ENCODE data around the gene NEK9.
A peak's percentile ranks its signal among the peaks of the same experiment; 100 is the strongest.

NEK9 gene

DNA sequence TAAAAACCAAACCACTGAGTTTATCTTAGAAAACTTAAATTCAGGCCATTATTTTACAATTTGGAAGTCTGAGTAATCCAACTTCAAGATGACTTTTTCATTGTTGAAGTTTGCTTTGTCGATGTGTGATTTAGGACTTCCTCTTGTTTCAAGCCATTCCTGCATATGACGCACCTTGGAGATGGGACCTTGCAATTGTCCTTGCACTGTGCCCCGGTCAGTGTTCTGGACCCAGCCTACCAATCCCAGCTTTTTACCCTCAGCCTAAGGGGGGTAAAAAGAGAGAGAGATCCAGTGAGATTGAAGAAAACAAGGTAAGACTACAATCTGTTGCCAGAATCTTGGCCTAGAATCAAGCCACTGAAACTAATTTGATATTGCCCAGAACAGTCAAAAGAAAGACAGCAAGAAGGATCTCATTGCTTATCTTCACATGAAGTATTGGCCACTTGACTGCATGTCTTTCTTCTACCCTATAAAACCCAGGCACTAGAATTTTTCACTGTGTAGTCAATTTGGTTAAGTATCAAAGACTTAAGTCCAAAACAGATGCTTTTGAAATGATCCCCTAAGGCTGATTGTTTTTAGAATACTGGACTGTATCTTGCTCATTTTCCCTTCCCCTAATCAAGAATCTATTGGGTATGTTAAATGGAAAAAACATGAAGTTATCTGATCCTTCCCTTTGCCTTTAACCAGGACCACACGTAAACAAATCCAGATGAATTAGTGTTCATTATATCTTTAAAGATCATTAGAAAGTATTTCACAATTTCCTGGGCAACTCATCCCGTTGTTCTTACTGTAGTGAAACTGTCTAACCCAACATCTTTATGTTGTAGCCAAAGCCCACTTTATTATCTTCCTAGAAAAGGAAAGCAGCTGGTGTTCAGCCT, 73.2 kb downstream of the NEK9 start:
- Histone ChIP-seq H2AFZ (ENCODE audit: low read depth, low read length, severe bottlenecking) (no peak overlapping the region), H3K79me2 (ENCODE audit: insufficient read depth, low read length) (peaks cover 9% of the 10 kb centered on the region; the same call in 1 of the 2 replicates), H3F3A (ENCODE audit: insufficient read depth) (peaks cover 30% of the 10 kb centered on the region), H4K20me1 (ENCODE audit: low read depth, low read length) (no peaks in the 10 kb centered on the region), H3K4me3 (ENCODE audit: insufficient read depth, low read length, poor library complexity, severe bottlenecking) (no peak overlapping the region), H3K27me3 (ENCODE audit: low read length) (no peaks in the 10 kb centered on the region), H3K9me2 (replicated peaks; ENCODE audit: insufficient read depth, low read length) (no peaks in the 10 kb centered on the region), H3K27ac (ENCODE audit: low read depth, low read length) (no peak overlapping the region), H3K36me3 (ENCODE audit: low read length) (peaks cover 7% of the 10 kb centered on the region), H3K9ac (ENCODE audit: low read length) (no peak overlapping the region), H3K9me3 (ENCODE audit: insufficient read depth, low read length) (no peaks in the 10 kb centered on the region), H3K4me2 (ENCODE audit: low read depth, low read length, poor library complexity, severe bottlenecking) (no peak overlapping the region)
- TF ChIP-seq EZH2phosphoT487 (conservative IDR thresholded peaks at IDR 0.05; ENCODE audit: low read length), result no peak
- TF ChIP-seq, protein P1, sequence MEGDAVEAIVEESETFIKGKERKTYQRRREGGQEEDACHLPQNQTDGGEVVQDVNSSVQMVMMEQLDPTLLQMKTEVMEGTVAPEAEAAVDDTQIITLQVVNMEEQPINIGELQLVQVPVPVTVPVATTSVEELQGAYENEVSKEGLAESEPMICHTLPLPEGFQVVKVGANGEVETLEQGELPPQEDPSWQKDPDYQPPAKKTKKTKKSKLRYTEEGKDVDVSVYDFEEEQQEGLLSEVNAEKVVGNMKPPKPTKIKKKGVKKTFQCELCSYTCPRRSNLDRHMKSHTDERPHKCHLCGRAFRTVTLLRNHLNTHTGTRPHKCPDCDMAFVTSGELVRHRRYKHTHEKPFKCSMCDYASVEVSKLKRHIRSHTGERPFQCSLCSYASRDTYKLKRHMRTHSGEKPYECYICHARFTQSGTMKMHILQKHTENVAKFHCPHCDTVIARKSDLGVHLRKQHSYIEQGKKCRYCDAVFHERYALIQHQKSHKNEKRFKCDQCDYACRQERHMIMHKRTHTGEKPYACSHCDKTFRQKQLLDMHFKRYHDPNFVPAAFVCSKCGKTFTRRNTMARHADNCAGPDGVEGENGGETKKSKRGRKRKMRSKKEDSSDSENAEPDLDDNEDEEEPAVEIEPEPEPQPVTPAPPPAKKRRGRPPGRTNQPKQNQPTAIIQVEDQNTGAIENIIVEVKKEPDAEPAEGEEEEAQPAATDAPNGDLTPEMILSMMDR (IDR thresholded peaks at IDR 0.05; ENCODE audit: insufficient read depth, low read length, poor library complexity, severe bottlenecking), result no peak

- Histone ChIP-seq H3F3A (ENCODE audit: insufficient read depth) (peaks cover 34% of the 10 kb centered on the region), H3K4me3 (ENCODE audit: insufficient read depth, low read length, poor library complexity, severe bottlenecking) (peak overlapping the region; percentile 70), H3K36me3 (ENCODE audit: low read length) (peaks cover 7% of the 10 kb centered on the region), H3K9me3 (ENCODE audit: insufficient read depth, low read length) (no peaks in the 10 kb centered on the region), H2AFZ (ENCODE audit: low read depth, low read length, severe bottlenecking) (peak overlapping the region; percentile 89), H3K27me3 (ENCODE audit: low read length) (no peaks in the 10 kb centered on the region), H3K9me2 (replicated peaks; ENCODE audit: insufficient read depth, low read length) (no peaks in the 10 kb centered on the region), H3K79me2 (ENCODE audit: insufficient read depth, low read length) (peaks cover 9% of the 10 kb centered on the region; the same call in 1 of the 2 replicates), H3K27ac (ENCODE audit: low read depth, low read length) (peak overlapping the region; percentile 54), H3K9ac (ENCODE audit: low read length) (peak overlapping the region; percentile 91), H3K4me2 (ENCODE audit: low read depth, low read length, poor library complexity, severe bottlenecking) (peak overlapping the region; percentile 81), H4K20me1 (ENCODE audit: low read depth, low read length) (no peaks in the 10 kb centered on the region)
- no peak for TF ChIP-seq EZH2phosphoT487 (conservative IDR thresholded peaks at IDR 0.05; ENCODE audit: low read length)
- TF ChIP-seq, protein P1 (IDR thresholded peaks at IDR 0.05; ENCODE audit: insufficient read depth, low read length, poor library complexity, severe bottlenecking), result no peak
Observed at GRCh38 chr14:75051556-75051899, 75.3 kb downstream of the NEK9 start.

GRCh38 chr14:75050852-75051555, 75.8 kb downstream of the NEK9 start, which contains the start of gene MLH3:
Gene MLH3 (minus strand): TSS chr14:75051467. CDS start chr14:75049655, 1,812 bp downstream.
- Histone ChIP-seq H3K79me2 (ENCODE audit: insufficient read depth, low read length) (peaks cover 9% of the 10 kb centered on the region; the same call in 1 of the 2 replicates), H3K9ac (ENCODE audit: low read length) (peak within 1 kb of the TSS; percentile 91), H3K4me3 (ENCODE audit: insufficient read depth, low read length, poor library complexity, severe bottlenecking) (peak within 1 kb of the TSS; percentile 70), H2AFZ (ENCODE audit: low read depth, low read length, severe bottlenecking) (peak within 1 kb of the TSS; percentile 89), H4K20me1 (ENCODE audit: low read depth, low read length) (no peaks in the 10 kb centered on the region), H3K27ac (ENCODE audit: low read depth, low read length) (peak within 1 kb of the TSS; percentile 54), H3K9me3 (ENCODE audit: insufficient read depth, low read length) (no peaks in the 10 kb centered on the region), H3K36me3 (ENCODE audit: low read length) (peaks cover 6% of the 10 kb centered on the region), H3K4me2 (ENCODE audit: low read depth, low read length, poor library complexity, severe bottlenecking) (peak within 1 kb of the TSS; percentile 81), H3K9me2 (replicated peaks; ENCODE audit: insufficient read depth, low read length) (no peaks in the 10 kb centered on the region), H3K27me3 (ENCODE audit: low read length) (no peaks in the 10 kb centered on the region), H3F3A (ENCODE audit: insufficient read depth) (peaks cover 34% of the 10 kb centered on the region)
- no peak for TF ChIP-seq EZH2phosphoT487 (conservative IDR thresholded peaks at IDR 0.05; ENCODE audit: low read length)
- TF ChIP-seq, protein P1 (IDR thresholded peaks at IDR 0.05; ENCODE audit: insufficient read depth, low read length, poor library complexity, severe bottlenecking), result no peak

Data from SU-DHL-6 (cell line).